ENCODE data around the gene RAPGEF4.

RAPGEF4 gene

DNA sequence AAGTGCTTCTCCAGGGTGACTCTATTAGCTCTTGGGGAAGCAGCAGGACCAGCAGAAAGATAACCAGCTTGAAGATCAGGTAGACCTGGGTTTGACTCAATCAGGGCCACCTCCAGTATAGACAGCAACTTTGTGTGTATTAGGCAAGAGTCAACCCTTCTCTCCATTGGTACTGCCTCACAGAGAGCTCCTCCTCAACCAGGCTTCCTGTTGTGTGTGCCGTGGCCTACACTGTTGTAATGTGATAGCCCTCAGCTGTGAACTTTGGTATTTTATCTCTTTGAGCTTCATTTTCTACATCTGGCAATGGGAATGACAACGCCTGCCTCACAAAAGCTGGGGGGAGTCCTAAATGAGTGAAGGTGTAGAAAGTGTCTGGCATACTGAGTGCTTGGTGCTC, 323.0 kb downstream of the RAPGEF4 start:
- no peak for TF ChIP-seq CTCF (IDR thresholded peaks at IDR 0.05; ENCODE audit: borderline replicate concordance, insufficient read depth, low read depth, low read length)
- no peak overlapping the region for H3K4me3 ChIP-seq (ENCODE audit: low read depth, low read length)

- no peak overlapping the region for H3K4me3 ChIP-seq (ENCODE audit: low read depth, low read length)
- no peak for TF ChIP-seq CTCF (IDR thresholded peaks at IDR 0.05; ENCODE audit: borderline replicate concordance, insufficient read depth, low read depth, low read length)
Observed at GRCh38 chr2:173059292-173059691, 323.6 kb downstream of the RAPGEF4 start.

DNA sequence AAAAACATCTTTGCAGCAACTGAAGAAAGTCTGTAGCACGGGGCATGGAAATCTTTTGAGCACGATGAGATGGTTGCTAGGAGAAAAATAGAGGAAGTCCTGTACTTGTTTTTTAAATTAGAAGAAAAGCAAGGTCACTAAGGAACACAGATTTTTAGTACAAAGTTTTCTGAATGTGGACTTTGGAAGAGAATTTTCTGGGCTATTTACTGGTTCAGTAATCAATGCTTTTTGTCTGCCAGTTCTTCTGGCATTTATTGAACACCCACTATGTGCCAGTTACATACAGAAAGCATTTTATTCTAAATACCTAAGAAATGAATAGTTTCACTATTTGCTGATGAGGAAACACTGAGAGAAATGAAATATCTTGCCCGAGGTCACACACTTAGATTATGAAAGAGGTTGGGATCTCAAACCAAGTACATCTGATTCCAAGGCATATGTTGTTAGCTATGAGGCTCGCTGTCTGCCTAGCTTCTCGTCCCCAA, 324.4 kb downstream of the RAPGEF4 start:
- no peak for TF ChIP-seq CTCF (IDR thresholded peaks at IDR 0.05; ENCODE audit: borderline replicate concordance, insufficient read depth, low read depth, low read length)

DNA sequence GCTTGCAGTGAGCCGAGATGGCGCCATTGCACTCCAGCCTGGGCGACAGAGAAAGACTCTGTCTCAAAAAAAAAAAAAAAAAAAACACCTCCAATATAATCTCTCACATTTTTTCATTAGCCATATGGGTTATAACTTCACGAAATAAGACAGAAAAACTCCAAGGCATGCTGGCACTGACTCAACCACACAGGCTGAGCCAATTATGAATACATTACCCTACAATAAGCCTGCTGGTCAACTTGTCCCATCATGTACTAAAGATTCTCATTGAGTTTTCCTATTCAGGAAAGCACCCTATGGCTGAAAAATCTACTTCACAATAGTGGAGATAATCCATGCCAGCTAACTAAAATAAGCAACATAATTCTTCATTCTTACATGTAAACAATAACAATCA, 327.2 kb downstream of the RAPGEF4 start:
- no peak for TF ChIP-seq CTCF (IDR thresholded peaks at IDR 0.05; ENCODE audit: borderline replicate concordance, insufficient read depth, low read depth, low read length)
- H3K4me3 ChIP-seq (ENCODE audit: low read depth, low read length), result no peak overlapping the region

More for the DNA sequence above, 324.4 kb downstream of the RAPGEF4 start:
- no peak overlapping the region for H3K4me3 ChIP-seq (ENCODE audit: low read depth, low read length)

- TF ChIP-seq CTCF (IDR thresholded peaks at IDR 0.05; ENCODE audit: borderline replicate concordance, insufficient read depth, low read depth, low read length), result no peak
- H3K4me3 ChIP-seq (ENCODE audit: low read depth, low read length), result no peak overlapping the region
Observed at GRCh38 chr2:173064151-173064805, 328.6 kb downstream of the RAPGEF4 start.

GRCh38 chr2:173066887-173067676, 331.4 kb downstream of the RAPGEF4 start:
- TF ChIP-seq CTCF (IDR thresholded peaks at IDR 0.05; ENCODE audit: borderline replicate concordance, insufficient read depth, low read depth, low read length), result no peak
- H3K4me3 ChIP-seq (ENCODE audit: low read depth, low read length), result no peak overlapping the region

Measured in GM12875 (cell line).